Measurements from ENCODE around the gene TULP1.

GRCh38 chr6:35506536-35506935 lies 6.2 kb downstream of the TULP1 start:
- TF ChIP-seq CTCF (conservative IDR thresholded peaks at IDR 0.05; ENCODE audit: low read depth, low read length) (no peak), EZH2 (IDR thresholded peaks at IDR 0.05; ENCODE audit: borderline replicate concordance, low read depth, low read length, poor library complexity, severe bottlenecking) (no peak)

Measured in A673 (cell line).